Esophagus squamous epithelium (tissue), 5 donors: ENCODE data around the gene CLCN7. TPM values are rescaled to one million over a fixed set of nuclear protein-coding genes. Genes with fewer than 3 reads are reported as not detected.

Experiments used
- DNase-seq: peaks from one replicate; lab custom pipeline; 2025; lab: John Stamatoyannopoulos, UW
- H3K27ac ChIP-seq, 4 donors: fragments of 200-600 bp; sonication (generic); one replicate each; pipeline ENCODE4 v1.5.1; 2016 to 2019; ENCODE audit warnings: mild to moderate bottlenecking in 1 of 4
- H3K27me3 ChIP-seq, 4 donors: fragments of 200-600 bp; sonication (generic); 1 replicate in 3 of 4; 2 replicates in 1 of 4; pipeline versions ENCODE4 v1.5.1 to v1.6.0; 2017 to 2021; ENCODE audit warnings: antibody characterized with exemption in 1 of 4
- H3K36me3 ChIP-seq, 3 donors: fragments of 200-600 bp; sonication (generic); one replicate each; pipeline ENCODE4 v1.5.1; 2016 to 2019
- H3K4me1 ChIP-seq, 3 donors: fragments of 200-600 bp; sonication (generic); one replicate each; pipeline ENCODE4 v1.5.1; 2017 to 2019
- H3K4me3 ChIP-seq, 4 donors: fragments of 200-600 bp; sonication (generic); 1 replicate in 3 of 4; 2 replicates in 1 of 4; pipeline ENCODE4 v1.5.1; 2016 to 2019; ENCODE audit warnings: mild to moderate bottlenecking in 2 of 4, moderate library complexity in 1 of 4
- H3K9me3 ChIP-seq, 3 donors: fragments of 200-600 bp; sonication (generic); one replicate each; pipeline ENCODE4 v1.5.1; 2016 to 2019
- CTCF ChIP-seq, 6 experiments: fragments of 450-650 bp in 4 of 6; fragments of 200-600 bp in 2 of 6; sonication (generic) in 2 of 6; IDR thresholded peaks; one replicate each; pipeline ENCODE4 v1.5.1; 2016 to 2019; ENCODE audit warnings: antibody characterized with exemption in 6 of 6, mild to moderate bottlenecking in 4 of 6, moderate library complexity in 4 of 6
- POLR2A ChIP-seq, 4 donors: fragments of 450-650 bp; IDR thresholded peaks; one replicate each; pipeline ENCODE4 v1.6.1; 2017; ENCODE audit warnings: antibody characterized with exemption in 4 of 4, mild to moderate bottlenecking in 4 of 4, moderate library complexity in 3 of 4
- WGBS, 2 donors: methylation state at CpG; one replicate each; pipeline ENCODE4 v1.1.5; 2018; 5-methylcytosine and 5-hydroxymethylcytosine counted together
- intact Hi-C: fragments of 100-400 bp; cut with DNase I; formaldehyde crosslinking; loops from one replicate; pipeline ENCODE4 v1.15.0; 2022
- total RNA-seq, 4 donors: library from RNA; depleted of rRNA; stranded (reverse); fragments of >200 nt; gene quantifications; one replicate each; pipeline ENCODE4 v1.1.0, GENCODE V29; 2016
- donor health status: DM: yes; HTN: yes; CAD: no.

The CLCN7 gene
- total RNA-seq, 4 donors from 2014 or later: 21.5 to 41.2 (median 33.6) TPM

- no peaks in the 10 kb centered on the region for H3K27me3 ChIP-seq
- H3K27ac ChIP-seq: no peak overlapping the region
- H3K4me1 ChIP-seq: no peaks in the 10 kb centered on the region
- H3K9me3 ChIP-seq: no peaks in the 10 kb centered on the region
- DNase-seq: no peak
- 92 to 100% methylated on average over 3 to 4 of the region's 38 CpGs for WGBS, 2 donors
- peaks cover 12 to 97% (median 49%) of the 10 kb centered on the region in 3 donors for H3K36me3 ChIP-seq
- intact Hi-C loops: no loop called here
- no peak overlapping the region for H3K4me3 ChIP-seq
- no peak for TF ChIP-seq CTCF (IDR thresholded peaks at IDR 0.05)
- TF ChIP-seq POLR2A (IDR thresholded peaks at IDR 0.05): no peak
Observed at GRCh38 chr16:1398826-1399581, 75.8 kb downstream of the CLCN7 start.

GRCh38 chr16:1398351-1398750 lies 76.5 kb downstream of the CLCN7 start:
- no peak overlapping the region for H3K4me3 ChIP-seq
- H3K27me3 ChIP-seq: no peaks in the 10 kb centered on the region
- H3K36me3 ChIP-seq: peaks cover 12 to 97% (median 55%) of the 10 kb centered on the region in 3 donors
- TF ChIP-seq POLR2A (IDR thresholded peaks at IDR 0.05) (no peak), CTCF (IDR thresholded peaks at IDR 0.05) (no peak)
- no peaks in the 10 kb centered on the region for H3K4me1 ChIP-seq
- H3K9me3 ChIP-seq: no peaks in the 10 kb centered on the region
- DNase-seq: no peak
- H3K27ac ChIP-seq: no peak overlapping the region
- intact Hi-C loops: no loop called here
- 87 to 93% methylated on average over 3 to 5 of the region's 9 CpGs for WGBS, 2 donors

GRCh38 chr16:1397779-1398178 lies 77.0 kb downstream of the CLCN7 start:
- Histone ChIP-seq H3K36me3 (peaks cover 13 to 97% (median 55%) of the 10 kb centered on the region in 3 donors), H3K4me3 (no peak overlapping the region), H3K27me3 (no peaks in the 10 kb centered on the region), H3K27ac (no peak overlapping the region), H3K9me3 (no peaks in the 10 kb centered on the region), H3K4me1 (no peaks in the 10 kb centered on the region)
- intact Hi-C loops: no loop called here
- 97 to 100% methylated on average over 1 to 9 of the region's 21 CpGs for WGBS, 2 donors
- DNase-seq: no peak
- TF ChIP-seq CTCF (IDR thresholded peaks at IDR 0.05) (no peak), POLR2A (IDR thresholded peaks at IDR 0.05) (no peak)

GRCh38 chr16:1395444-1396031 lies 79.3 kb downstream of the CLCN7 start:
- H3K27me3 ChIP-seq: no peaks in the 10 kb centered on the region
- H3K4me3 ChIP-seq: no peak overlapping the region
- no peaks in the 10 kb centered on the region for H3K9me3 ChIP-seq
- no peak for DNase-seq
- no peak overlapping the region for H3K27ac ChIP-seq
- 90 to 99% methylated on average over 10 of the region's 22 CpGs for WGBS, 2 donors
- H3K4me1 ChIP-seq: no peaks in the 10 kb centered on the region
- no peak for TF ChIP-seq CTCF (IDR thresholded peaks at IDR 0.05)
- no peak for TF ChIP-seq POLR2A (IDR thresholded peaks at IDR 0.05)
- intact Hi-C loops: no loop called here
- peaks cover 12 to 97% (median 36%) of the 10 kb centered on the region in 3 donors for H3K36me3 ChIP-seq

Other genes with a start within 250 kb of the CLCN7 start
- gene TPSG1, start 249.8 kb downstream of the CLCN7 start, total RNA-seq: under 1 TPM in 1 of 4 donors, not detected in 3; 0.27 TPM
- gene TPSB2, start 244.8 kb downstream of the CLCN7 start, total RNA-seq: 100 to 1,000 TPM in 1 of 4 donors, 10 to 100 TPM in 2, 1 to 10 TPM in 1; 4.0 to 537 (median 20.2) TPM
- gene TPSAB1, start 234.3 kb downstream of the CLCN7 start, total RNA-seq: 100 to 1,000 TPM in 1 of 4 donors, 10 to 100 TPM in 2, 1 to 10 TPM in 1; 3.0 to 395 (median 16.7) TPM
- gene TPSD1, start 219.0 kb downstream of the CLCN7 start, total RNA-seq: 1 to 10 TPM in 1 of 4 donors, under 1 TPM in 1, not detected in 2; 0.91 to 5.9 TPM
- gene UBE2I, start 165.4 kb downstream of the CLCN7 start, total RNA-seq: 10 to 100 TPM; 31.8 to 88.1 (median 76.3) TPM
- gene BAIAP3, start 141.4 kb downstream of the CLCN7 start, total RNA-seq: 1 to 10 TPM in 2 of 4 donors, under 1 TPM in 2; 0.68 to 2.7 (median 1.00) TPM
- 10 to 100 TPM; 57.6 to 87.4 (median 70.5) TPM for gene TSR3, start 123.2 kb downstream of the CLCN7 start, total RNA-seq
- 10 to 100 TPM; 21.6 to 46.9 (median 37.8) TPM for gene GNPTG, start 123.1 kb downstream of the CLCN7 start, total RNA-seq
- 10 to 100 TPM in 2 of 4 donors, 1 to 10 TPM in 2; 5.9 to 17.2 (median 10.6) TPM for gene UNKL, start 60.3 kb downstream of the CLCN7 start, total RNA-seq
- 10 to 100 TPM; 14.7 to 22.6 (median 19.7) TPM for gene UQCC4, start 54.3 kb downstream of the CLCN7 start, total RNA-seq
- not detected for gene PERCC1, start 44.0 kb downstream of the CLCN7 start, total RNA-seq
- gene CCDC154, start 30.5 kb downstream of the CLCN7 start, total RNA-seq: under 1 TPM in 1 of 4 donors, not detected in 3; 0.95 TPM
- not detected for gene PTX4, start 13.9 kb upstream of the CLCN7 start, total RNA-seq
- gene TELO2, start 18.3 kb upstream of the CLCN7 start, total RNA-seq: 10 to 100 TPM; 17.0 to 29.3 (median 21.4) TPM
- gene TMEM204, start 58.6 kb upstream of the CLCN7 start, total RNA-seq: 10 to 100 TPM in 1 of 4 donors, 1 to 10 TPM in 3; 4.3 to 32.4 (median 7.9) TPM
- 10 to 100 TPM in 1 of 4 donors, 1 to 10 TPM in 3; 3.7 to 12.0 (median 6.8) TPM for gene IFT140, start 137.0 kb upstream of the CLCN7 start, total RNA-seq
- 1 to 10 TPM; 5.2 to 9.9 (median 8.0) TPM for gene CRAMP1, start 137.3 kb upstream of the CLCN7 start, total RNA-seq
- 10 to 100 TPM; 45.6 to 68.0 (median 48.6) TPM for gene JPT2, start 203.3 kb upstream of the CLCN7 start, total RNA-seq
- gene MAPK8IP3, start 231.2 kb upstream of the CLCN7 start, total RNA-seq: 10 to 100 TPM in 3 of 4 donors, 1 to 10 TPM in 1; 8.6 to 37.6 (median 24.7) TPM